Nephron (organoid): ENCODE results near the gene TMEM40.

Experiments
- H3K27ac Mint-ChIP-seq, 3 experiments: 2 replicates each; pipeline ENCODE4 v1.8.0; 2020; ENCODE audit warnings: mixed read lengths in 3 of 3, mild to moderate bottlenecking in 2 of 3, moderate library complexity in 1 of 3
- H3K27me3 Mint-ChIP-seq: 2 replicates; pipeline ENCODE4 v1.8.0; 2021; ENCODE audit warnings: low read depth, mild to moderate bottlenecking, moderate library complexity, mixed read lengths
- H3K36me3 Mint-ChIP-seq: 2 replicates; pipeline ENCODE4 v1.8.0; 2020; ENCODE audit warnings: low read depth, mixed read lengths
- H3K4me1 Mint-ChIP-seq: 2 replicates; pipeline ENCODE4 v1.8.0; 2020; ENCODE audit warnings: mixed read lengths
- H3K4me3 Mint-ChIP-seq, 3 experiments: 2 replicates each; pipeline ENCODE4 v1.8.0; 2020; ENCODE audit warnings: mild to moderate bottlenecking in 3 of 3, mixed read lengths in 3 of 3, moderate library complexity in 2 of 3
- H3K9me3 Mint-ChIP-seq: 2 replicates; pipeline ENCODE4 v1.8.0; 2020; ENCODE audit warnings: mixed read lengths
- TF ChIP-seq, protein P1 (sequence below), 3 experiments: fragments of 200-600 bp; sonication (generic); IDR thresholded peaks; one replicate each; pipeline ENCODE4 v1.5.0; 2021; ENCODE audit warnings: antibody characterized with exemption in 3 of 3; ENCODE audit not compliant: unreplicated experiment in 3 of 3

The TMEM40 gene, protein sequence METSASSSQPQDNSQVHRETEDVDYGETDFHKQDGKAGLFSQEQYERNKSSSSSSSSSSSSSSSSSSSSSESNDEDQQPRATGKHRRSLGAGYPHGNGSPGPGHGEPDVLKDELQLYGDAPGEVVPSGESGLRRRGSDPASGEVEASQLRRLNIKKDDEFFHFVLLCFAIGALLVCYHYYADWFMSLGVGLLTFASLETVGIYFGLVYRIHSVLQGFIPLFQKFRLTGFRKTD

GRCh38 chr3:12759097-12759679 lies at the start of gene TMEM40:
TMEM40 (minus strand) TSS chr3:12759259; CDS start chr3:12749832, 9,427 bp downstream.
- peaks cover 42% of the 10 kb centered on the region for H3K4me1 Mint-ChIP-seq
- TF ChIP-seq, protein P1, sequence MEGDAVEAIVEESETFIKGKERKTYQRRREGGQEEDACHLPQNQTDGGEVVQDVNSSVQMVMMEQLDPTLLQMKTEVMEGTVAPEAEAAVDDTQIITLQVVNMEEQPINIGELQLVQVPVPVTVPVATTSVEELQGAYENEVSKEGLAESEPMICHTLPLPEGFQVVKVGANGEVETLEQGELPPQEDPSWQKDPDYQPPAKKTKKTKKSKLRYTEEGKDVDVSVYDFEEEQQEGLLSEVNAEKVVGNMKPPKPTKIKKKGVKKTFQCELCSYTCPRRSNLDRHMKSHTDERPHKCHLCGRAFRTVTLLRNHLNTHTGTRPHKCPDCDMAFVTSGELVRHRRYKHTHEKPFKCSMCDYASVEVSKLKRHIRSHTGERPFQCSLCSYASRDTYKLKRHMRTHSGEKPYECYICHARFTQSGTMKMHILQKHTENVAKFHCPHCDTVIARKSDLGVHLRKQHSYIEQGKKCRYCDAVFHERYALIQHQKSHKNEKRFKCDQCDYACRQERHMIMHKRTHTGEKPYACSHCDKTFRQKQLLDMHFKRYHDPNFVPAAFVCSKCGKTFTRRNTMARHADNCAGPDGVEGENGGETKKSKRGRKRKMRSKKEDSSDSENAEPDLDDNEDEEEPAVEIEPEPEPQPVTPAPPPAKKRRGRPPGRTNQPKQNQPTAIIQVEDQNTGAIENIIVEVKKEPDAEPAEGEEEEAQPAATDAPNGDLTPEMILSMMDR (IDR thresholded peaks at IDR 0.05; ENCODE audit: unreplicated experiment in 3 of 3), result no peak
- H3K27ac Mint-ChIP-seq, result peak within 1 kb of the TSS; percentile 79 to 96 (median 86)
- no peaks in the 10 kb centered on the region for H3K9me3 Mint-ChIP-seq
- H3K36me3 Mint-ChIP-seq, result no peaks in the 10 kb centered on the region
- H3K4me3 Mint-ChIP-seq, result no peak within 1 kb of the TSS
- no peaks in the 10 kb centered on the region for H3K27me3 Mint-ChIP-seq

GRCh38 chr3:12808587-12808986 lies 49.5 kb upstream of the TMEM40 start:
- H3K27ac Mint-ChIP-seq, result peak overlapping the region in 1 of 3 experiments; percentile 20
- no peaks in the 10 kb centered on the region for H3K9me3 Mint-ChIP-seq
- H3K36me3 Mint-ChIP-seq, result peaks cover 13% of the 10 kb centered on the region
- H3K27me3 Mint-ChIP-seq, result no peaks in the 10 kb centered on the region
- peak overlapping the region; percentile 74 to 83 (median 77) for H3K4me3 Mint-ChIP-seq
- H3K4me1 Mint-ChIP-seq, result peaks cover 5% of the 10 kb centered on the region
- TF ChIP-seq, protein P1 (IDR thresholded peaks at IDR 0.05; ENCODE audit: unreplicated experiment in 3 of 3), result no peak

- peaks cover 5% of the 10 kb centered on the region for H3K4me1 Mint-ChIP-seq
- TF ChIP-seq, protein P1 (IDR thresholded peaks at IDR 0.05; ENCODE audit: unreplicated experiment in 3 of 3), result no peak
- no peaks in the 10 kb centered on the region for H3K27me3 Mint-ChIP-seq
- no peaks in the 10 kb centered on the region for H3K9me3 Mint-ChIP-seq
- H3K36me3 Mint-ChIP-seq, result peaks cover 17% of the 10 kb centered on the region
- no peak overlapping the region for H3K27ac Mint-ChIP-seq
- peak overlapping the region in 2 of 3 experiments; percentile 11 to 13 for H3K4me3 Mint-ChIP-seq
These were observed 48.7 kb upstream of the TMEM40 start for GRCh38 chr3:12807601-12808359.

DNA sequence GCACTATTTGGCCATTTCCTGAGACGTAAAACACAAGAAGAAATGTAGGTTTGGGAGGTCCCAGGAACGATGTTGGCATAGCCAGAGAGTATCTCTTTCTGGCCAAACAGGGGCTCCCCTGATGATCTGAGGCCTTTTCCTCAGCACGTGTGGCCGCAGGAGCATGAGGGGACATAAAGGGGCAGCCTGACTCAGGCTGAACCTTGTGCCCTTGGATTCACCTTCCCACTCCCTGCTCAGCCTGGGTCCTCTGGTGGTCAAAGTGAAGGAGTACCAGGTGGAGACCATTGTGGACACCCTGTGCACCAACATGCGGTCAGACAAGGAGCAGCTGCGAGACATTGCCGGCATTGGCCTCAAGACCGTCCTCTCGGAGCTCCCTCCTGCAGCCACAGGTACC lies 48.0 kb upstream of the TMEM40 start:
- Mint-ChIP-seq H3K4me1 (peaks cover 5% of the 10 kb centered on the region), H3K27ac (no peak overlapping the region), H3K36me3 (peaks cover 17% of the 10 kb centered on the region), H3K9me3 (no peaks in the 10 kb centered on the region), H3K27me3 (no peaks in the 10 kb centered on the region), H3K4me3 (peak overlapping the region in 1 of 3 experiments; percentile 11)
- TF ChIP-seq, protein P1 (IDR thresholded peaks at IDR 0.05; ENCODE audit: unreplicated experiment in 3 of 3), result no peak

DNA sequence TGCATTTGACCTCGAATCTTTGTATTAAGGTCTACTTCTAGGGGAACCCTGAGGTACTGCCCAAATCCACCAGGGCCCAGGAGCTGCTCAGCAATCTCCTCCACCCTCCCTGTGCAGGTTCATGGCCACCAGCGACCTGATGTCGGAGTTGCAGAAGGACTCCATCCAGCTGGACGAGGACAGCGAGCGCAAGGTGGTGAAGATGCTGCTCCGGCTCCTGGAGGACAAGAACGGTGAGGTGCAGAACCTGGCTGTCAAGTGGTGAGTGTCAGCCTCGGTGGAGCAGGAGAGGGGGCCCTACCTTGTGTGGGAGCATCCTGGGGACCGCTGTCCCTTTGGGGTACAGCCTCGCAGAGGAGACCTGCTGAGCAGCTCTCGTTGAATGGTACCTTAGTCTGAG lies 44.3 kb upstream of the TMEM40 start:
- H3K9me3 Mint-ChIP-seq, result no peaks in the 10 kb centered on the region
- H3K27ac Mint-ChIP-seq, result no peak overlapping the region
- H3K27me3 Mint-ChIP-seq, result no peaks in the 10 kb centered on the region
- H3K4me3 Mint-ChIP-seq, result no peak overlapping the region
- peaks cover 13% of the 10 kb centered on the region for H3K4me1 Mint-ChIP-seq
- H3K36me3 Mint-ChIP-seq, result peaks cover 17% of the 10 kb centered on the region
- TF ChIP-seq, protein P1 (IDR thresholded peaks at IDR 0.05; ENCODE audit: unreplicated experiment in 3 of 3), result no peak
